ENCODE measurements around the gene SENP7. TPM values are rescaled to one million over a fixed set of nuclear protein-coding genes. Genes with fewer than 3 reads are reported as not detected.

Gene SENP7
- total RNA-seq, 1 donor from 2014 or later = 6.1 TPM

DNA sequence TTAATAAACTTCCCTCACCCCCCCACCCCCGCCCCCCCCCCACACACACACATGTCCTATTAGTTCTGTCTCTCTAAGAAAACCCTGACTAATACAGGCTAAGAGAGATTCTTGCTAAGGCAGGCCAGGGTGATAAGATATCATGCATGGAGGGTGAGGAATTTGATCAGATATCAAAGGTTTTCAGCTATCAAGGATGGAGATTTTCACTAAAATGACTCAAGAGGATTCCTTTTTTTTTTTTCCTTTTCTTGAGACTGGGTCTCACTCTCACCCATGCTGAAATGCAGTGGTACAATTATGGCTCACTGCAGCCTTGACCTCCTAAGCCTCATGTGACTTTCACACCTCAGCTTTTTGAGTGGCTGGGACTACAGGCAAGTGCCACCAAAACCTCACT is 14.9 kb upstream of the SENP7 start:
- H3K4me1 ChIP-seq = no peaks in the 10 kb centered on the region
- TF ChIP-seq, protein P1, sequence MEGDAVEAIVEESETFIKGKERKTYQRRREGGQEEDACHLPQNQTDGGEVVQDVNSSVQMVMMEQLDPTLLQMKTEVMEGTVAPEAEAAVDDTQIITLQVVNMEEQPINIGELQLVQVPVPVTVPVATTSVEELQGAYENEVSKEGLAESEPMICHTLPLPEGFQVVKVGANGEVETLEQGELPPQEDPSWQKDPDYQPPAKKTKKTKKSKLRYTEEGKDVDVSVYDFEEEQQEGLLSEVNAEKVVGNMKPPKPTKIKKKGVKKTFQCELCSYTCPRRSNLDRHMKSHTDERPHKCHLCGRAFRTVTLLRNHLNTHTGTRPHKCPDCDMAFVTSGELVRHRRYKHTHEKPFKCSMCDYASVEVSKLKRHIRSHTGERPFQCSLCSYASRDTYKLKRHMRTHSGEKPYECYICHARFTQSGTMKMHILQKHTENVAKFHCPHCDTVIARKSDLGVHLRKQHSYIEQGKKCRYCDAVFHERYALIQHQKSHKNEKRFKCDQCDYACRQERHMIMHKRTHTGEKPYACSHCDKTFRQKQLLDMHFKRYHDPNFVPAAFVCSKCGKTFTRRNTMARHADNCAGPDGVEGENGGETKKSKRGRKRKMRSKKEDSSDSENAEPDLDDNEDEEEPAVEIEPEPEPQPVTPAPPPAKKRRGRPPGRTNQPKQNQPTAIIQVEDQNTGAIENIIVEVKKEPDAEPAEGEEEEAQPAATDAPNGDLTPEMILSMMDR (IDR thresholded peaks at IDR 0.05) = no peak
- no peaks in the 10 kb centered on the region for H3K9me3 ChIP-seq
- DNase-seq (ENCODE audit: low spot score in 2 of 2) = no peak
- no peak overlapping the region for H3K4me3 ChIP-seq
- intact Hi-C loops (cut with DNase I) = no loop called here
- H3K27ac ChIP-seq = no peak overlapping the region
- H3K36me3 ChIP-seq = no peaks in the 10 kb centered on the region
- H3K27me3 ChIP-seq = no peaks in the 10 kb centered on the region

DNA sequence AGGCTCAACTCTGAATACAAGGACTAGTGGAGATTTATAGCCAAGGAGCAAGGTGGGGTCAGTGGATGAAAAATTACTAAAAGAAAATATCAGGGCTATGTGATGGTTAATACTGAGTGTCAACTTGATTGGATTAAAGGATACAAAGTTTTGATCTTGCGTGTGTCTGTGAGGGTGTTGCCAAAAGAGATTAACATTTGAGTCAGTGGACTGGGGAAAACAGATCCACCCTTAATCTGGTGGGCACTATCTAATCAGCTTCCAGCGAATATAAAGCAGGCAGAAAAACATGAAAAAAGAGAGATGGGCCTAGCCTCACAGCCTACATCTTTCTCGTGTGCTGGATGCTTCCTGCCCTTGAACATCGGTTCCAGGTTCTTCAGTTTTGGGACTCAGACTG is 14.4 kb upstream of the SENP7 start:
- no peak for DNase-seq (ENCODE audit: low spot score in 2 of 2)
- Histone ChIP-seq H3K27me3 (no peaks in the 10 kb centered on the region), H3K4me3 (no peak overlapping the region), H3K27ac (no peak overlapping the region), H3K36me3 (no peaks in the 10 kb centered on the region), H3K4me1 (no peaks in the 10 kb centered on the region), H3K9me3 (no peaks in the 10 kb centered on the region)
- TF ChIP-seq, protein P1 (IDR thresholded peaks at IDR 0.05) = no peak
- intact Hi-C loops (cut with DNase I) = no loop called here

DNA sequence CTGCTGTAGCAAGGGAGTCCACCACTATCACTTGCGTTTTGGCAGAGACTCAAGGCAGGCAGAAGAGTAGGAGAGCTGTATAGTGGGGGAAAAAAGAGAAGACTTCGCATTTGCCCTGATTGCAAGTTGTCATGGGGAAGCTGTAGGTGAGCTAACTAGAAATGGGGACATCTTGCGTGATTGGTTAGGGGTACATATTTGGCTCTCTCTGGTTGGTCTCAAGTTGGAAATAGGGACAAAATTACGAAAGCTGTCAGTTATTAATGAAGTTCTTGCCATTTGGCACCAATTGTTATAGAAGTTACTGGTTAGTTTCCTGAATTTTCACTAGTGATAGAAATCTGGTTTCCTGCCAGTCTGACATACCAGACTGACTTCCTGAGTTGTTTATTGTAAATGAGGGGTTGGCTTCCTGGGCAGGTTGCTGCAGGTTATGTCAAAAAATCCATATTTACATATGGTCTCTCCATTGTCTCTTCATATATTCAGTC is 8.2 kb upstream of the SENP7 start:
- DNase-seq (ENCODE audit: low spot score in 2 of 2) = no peak
- TF ChIP-seq, protein P1 (IDR thresholded peaks at IDR 0.05) = no peak
- H3K4me1 ChIP-seq = no peaks in the 10 kb centered on the region
- H3K36me3 ChIP-seq = no peaks in the 10 kb centered on the region
- intact Hi-C loops (cut with DNase I) = no loop called here
- no peak overlapping the region for H3K4me3 ChIP-seq
- H3K9me3 ChIP-seq = no peaks in the 10 kb centered on the region
- no peaks in the 10 kb centered on the region for H3K27me3 ChIP-seq
- no peak overlapping the region for H3K27ac ChIP-seq

DNA sequence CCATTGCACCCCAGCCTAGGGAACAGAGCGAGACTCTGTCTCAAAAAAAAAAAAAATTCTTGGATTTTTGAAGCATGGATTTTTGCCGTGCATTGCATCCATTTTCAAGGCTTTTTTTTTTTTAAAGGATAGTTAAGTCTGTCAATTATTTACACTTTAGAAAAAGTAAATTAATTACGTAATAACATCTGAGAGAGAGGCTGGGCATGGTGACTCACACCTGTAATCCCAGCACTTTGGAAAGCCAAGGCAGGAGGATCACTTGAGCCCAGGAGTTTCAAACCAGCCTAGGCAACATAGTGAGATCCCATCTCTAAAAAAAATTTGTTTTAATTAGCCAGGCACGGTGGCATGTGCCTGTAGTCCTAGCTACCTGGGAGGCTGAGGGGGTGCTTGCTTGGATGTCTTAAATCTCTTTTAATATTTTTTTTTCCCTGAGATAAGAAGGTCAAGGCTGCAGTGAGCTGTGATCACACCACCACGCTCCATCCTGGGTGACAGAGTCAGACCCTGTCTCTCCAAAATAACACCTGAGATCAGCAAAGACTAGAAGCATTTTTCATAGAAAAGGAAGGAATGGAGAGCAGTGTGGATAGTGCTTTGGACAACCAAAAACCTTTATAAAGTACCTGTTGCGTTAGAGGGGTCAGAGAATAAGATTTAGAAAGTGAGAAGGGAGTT is 6.8 kb upstream of the SENP7 start:
- no peaks in the 10 kb centered on the region for H3K4me1 ChIP-seq
- no peaks in the 10 kb centered on the region for H3K27me3 ChIP-seq
- H3K36me3 ChIP-seq = no peaks in the 10 kb centered on the region
- no peak overlapping the region for H3K27ac ChIP-seq
- H3K9me3 ChIP-seq = no peaks in the 10 kb centered on the region
- TF ChIP-seq, protein P1 (IDR thresholded peaks at IDR 0.05) = no peak
- no peak overlapping the region for H3K4me3 ChIP-seq
- intact Hi-C loops (cut with DNase I) = no loop called here
- no peak for DNase-seq (ENCODE audit: low spot score in 2 of 2)

DNA sequence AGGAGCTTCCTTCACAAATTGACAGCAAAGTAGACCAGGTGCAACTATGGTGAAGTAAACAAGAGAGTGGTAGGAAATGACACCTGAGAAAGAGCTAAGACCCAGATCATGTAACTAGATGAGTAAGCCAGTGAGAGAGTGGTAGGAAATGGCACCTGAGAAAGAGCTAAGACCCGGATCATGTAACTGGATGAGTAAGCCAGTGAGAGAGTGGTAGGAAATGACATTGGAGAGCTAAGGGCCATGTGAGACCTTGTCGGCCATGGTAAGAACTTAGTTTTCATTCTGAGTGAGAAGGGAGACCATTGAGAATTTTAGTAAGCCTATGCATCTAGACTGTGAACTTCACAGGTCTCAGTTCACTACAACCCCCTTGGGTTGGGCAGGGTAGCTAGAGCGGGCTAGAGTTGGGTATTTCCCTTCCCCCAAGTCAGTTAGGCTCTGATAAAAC is 5.4 kb upstream of the SENP7 start:
- intact Hi-C loops (cut with DNase I) = no loop called here
- Histone ChIP-seq H3K4me3 (no peak overlapping the region), H3K27me3 (no peaks in the 10 kb centered on the region), H3K9me3 (no peaks in the 10 kb centered on the region), H3K36me3 (no peaks in the 10 kb centered on the region), H3K27ac (no peak overlapping the region), H3K4me1 (no peaks in the 10 kb centered on the region)
- DNase-seq (ENCODE audit: low spot score in 2 of 2) = no peak
- TF ChIP-seq, protein P1 (IDR thresholded peaks at IDR 0.05) = no peak

Data from ascending aorta (tissue), 2 donors.